Tibial nerve (tissue), 4 donors: ENCODE results near the gene MLANA. TPM values are rescaled to one million over a fixed set of nuclear protein-coding genes. Genes with fewer than 3 reads are reported as not detected.

Experiments used
- DNase-seq, 2 donors: peaks; one replicate each; pipeline ENCODE4 v3.0.0-alpha.2; 2019; ENCODE audit warnings: low spot score in 2 of 2
- H3K27ac ChIP-seq, 4 donors: fragments of 200-600 bp; sonication (generic) in 3 of 4; one replicate each; pipeline ENCODE4 v1.5.1; 2017 to 2019; ENCODE audit warnings: mild to moderate bottlenecking in 1 of 4
- H3K27me3 ChIP-seq, 2 donors: fragments of 200-600 bp; sonication (generic) in 1 of 2; one replicate each; pipeline versions ENCODE4 v1.5.1 to v1.6.0; 2017 to 2019
- H3K36me3 ChIP-seq, 3 donors: fragments of 200-600 bp; sonication (generic); one replicate each; pipeline ENCODE4 v1.5.1; 2018 to 2019
- H3K4me1 ChIP-seq, 4 donors: fragments of 200-600 bp; sonication (generic) in 3 of 4; one replicate each; pipeline ENCODE4 v1.5.1; 2017 to 2019
- H3K4me3 ChIP-seq, 4 donors: fragments of 200-600 bp; sonication (generic) in 3 of 4; one replicate each; pipeline ENCODE4 v1.5.1; 2017 to 2019; ENCODE audit warnings: mild to moderate bottlenecking in 1 of 4, moderate library complexity in 1 of 4
- H3K9me3 ChIP-seq, 4 donors: fragments of 200-600 bp; sonication (generic) in 3 of 4; one replicate each; pipeline ENCODE4 v1.5.1; 2017 to 2019
- CTCF ChIP-seq, 5 experiments: fragments of 200-600 bp in 3 of 5; fragments of 450-650 bp in 2 of 5; sonication (generic) in 3 of 5; IDR thresholded peaks; one replicate each; pipeline ENCODE4 v1.5.1; 2016 to 2019; ENCODE audit warnings: antibody characterized with exemption in 5 of 5, mild to moderate bottlenecking in 3 of 5, moderate library complexity in 2 of 5
- EP300 ChIP-seq, 2 donors: sonication (generic); formaldehyde crosslinking; IDR thresholded peaks; one replicate each; pipeline ENCODE4 v1.6.1; 2017; ENCODE audit warnings: antibody characterized with exemption in 2 of 2, mild to moderate bottlenecking in 1 of 2
- POLR2A ChIP-seq, 2 donors: fragments of 450-650 bp; IDR thresholded peaks; one replicate each; pipeline ENCODE4 v1.6.1; 2017; ENCODE audit warnings: antibody characterized with exemption in 2 of 2, mild to moderate bottlenecking in 2 of 2, moderate library complexity in 2 of 2
- WGBS, 2 donors: methylation state at CpG; one replicate each; pipeline ENCODE4 v1.1.5; 2018; 5-methylcytosine and 5-hydroxymethylcytosine counted together
- total RNA-seq, 4 donors: library from RNA; depleted of rRNA; stranded (reverse); fragments of >200 nt; gene quantifications; one replicate each; pipeline ENCODE4 v1.1.0, GENCODE V29; 2016

Gene MLANA
- total RNA-seq, 4 donors from 2014 or later: not detected

GRCh38 chr9:5868235-5868634, 22.5 kb upstream of the MLANA start:
- Histone ChIP-seq H3K4me3 (no peak overlapping the region), H3K36me3 (peaks cover 0 to 32% (median 0%) of the 10 kb centered on the region in 3 donors), H3K27ac (no peak overlapping the region), H3K27me3 (no peaks in the 10 kb centered on the region), H3K4me1 (no peaks in the 10 kb centered on the region), H3K9me3 (no peaks in the 10 kb centered on the region)
- TF ChIP-seq POLR2A (IDR thresholded peaks at IDR 0.05) (no peak), CTCF (IDR thresholded peaks at IDR 0.05) (no peak), EP300 (IDR thresholded peaks at IDR 0.05) (no peak)
- no peak for DNase-seq
- 55 to 74% methylated on average over 9 of the region's 9 CpGs for whole genome bisulfite sequencing, 2 donors

- WGBS, 2 donors: 80 to 81% methylated on average over 3 of the region's 3 CpGs
Measured at GRCh38 chr9:5869315-5870019, 21.2 kb upstream of the MLANA start.

GRCh38 chr9:5870020-5870339, 20.7 kb upstream of the MLANA start:
- TF ChIP-seq CTCF (IDR thresholded peaks at IDR 0.05): no peak
- 57 to 79% methylated on average over 2 of the region's 2 CpGs for WGBS, 2 donors
- peaks cover 0 to 41% (median 0%) of the 10 kb centered on the region in 3 donors for H3K36me3 ChIP-seq
- no peak for DNase-seq
- no peaks in the 10 kb centered on the region for H3K9me3 ChIP-seq
- no peaks in the 10 kb centered on the region for H3K27me3 ChIP-seq
- no peak overlapping the region for H3K27ac ChIP-seq
- no peak overlapping the region for H3K4me3 ChIP-seq
- no peaks in the 10 kb centered on the region for H3K4me1 ChIP-seq

More at GRCh38 chr9:5869315-5870019, 21.2 kb upstream of the MLANA start:
- no peak overlapping the region for H3K4me3 ChIP-seq
- H3K27ac ChIP-seq: no peak overlapping the region
- no peaks in the 10 kb centered on the region for H3K4me1 ChIP-seq
- no peak for DNase-seq
- TF ChIP-seq CTCF (IDR thresholded peaks at IDR 0.05) (no peak), POLR2A (IDR thresholded peaks at IDR 0.05) (no peak), EP300 (IDR thresholded peaks at IDR 0.05) (no peak)
- H3K9me3 ChIP-seq: no peaks in the 10 kb centered on the region
- peaks cover 0 to 37% (median 0%) of the 10 kb centered on the region in 3 donors for H3K36me3 ChIP-seq
- H3K27me3 ChIP-seq: no peaks in the 10 kb centered on the region

- H3K27me3 ChIP-seq: no peaks in the 10 kb centered on the region
- H3K9me3 ChIP-seq: no peaks in the 10 kb centered on the region
- 54 to 65% methylated on average over 3 of the region's 3 CpGs for WGBS, 2 donors
- DNase-seq: no peak
- H3K36me3 ChIP-seq: peaks cover 0 to 42% (median 0%) of the 10 kb centered on the region in 3 donors
- H3K27ac ChIP-seq: no peak overlapping the region
- no peak overlapping the region for H3K4me3 ChIP-seq
- TF ChIP-seq EP300 (IDR thresholded peaks at IDR 0.05) (no peak), POLR2A (IDR thresholded peaks at IDR 0.05) (no peak), CTCF (IDR thresholded peaks at IDR 0.05) (no peak)
- no peaks in the 10 kb centered on the region for H3K4me1 ChIP-seq
Measured at GRCh38 chr9:5870691-5871090, 20.0 kb upstream of the MLANA start.

GRCh38 chr9:5871785-5872184, 18.9 kb upstream of the MLANA start:
- Histone ChIP-seq H3K4me3 (no peak overlapping the region), H3K36me3 (peaks cover 0 to 51% (median 0%) of the 10 kb centered on the region in 3 donors), H3K4me1 (no peaks in the 10 kb centered on the region), H3K27ac (no peak overlapping the region), H3K27me3 (no peaks in the 10 kb centered on the region), H3K9me3 (no peaks in the 10 kb centered on the region)
- DNase-seq: no peak
- TF ChIP-seq CTCF (IDR thresholded peaks at IDR 0.05): no peak
- TF ChIP-seq POLR2A (IDR thresholded peaks at IDR 0.05): no peak
- TF ChIP-seq EP300 (IDR thresholded peaks at IDR 0.05): no peak
- 46 to 47% methylated on average over 2 of the region's 2 CpGs for WGBS, 2 donors
